Natural killer cell (primary cell): ENCODE data around the gene GJA9. TPM values are rescaled to one million over a fixed set of nuclear protein-coding genes. Genes with fewer than 3 reads are reported as not detected.
"Not testable (repeated sequence)": the region's sequence is repeated elsewhere in the genome, so short reads cannot be mapped to it uniquely, and the experiment has no call there.

Experiments used
- ATAC-seq, 3 donors: fragments of 150-1000 bp in 2 of 3; fragments of 200-7000 bp in 1 of 3; cut with Tn5 transposase; 1 replicate in 1 of 3; 2 replicates in 2 of 3; pipeline ENCODE4 v1.10.0; 2021; ENCODE audit warnings: mild to moderate bottlenecking in 2 of 3, moderate library complexity in 2 of 3
- DNase-seq, 2 donors: peaks; one replicate each; pipeline versions ENCODE4 v3.0.0 to v3.0.0-alpha.2; 2013 to 2021; ENCODE audit warnings: mixed read lengths in 1 of 2
- H3K27ac ChIP-seq: one replicate; pipeline ENCODE4 v1.5.1; 2013; ENCODE audit warnings: mild to moderate bottlenecking, low read length
- H3K27me3 ChIP-seq: one replicate; pipeline ENCODE4 v1.6.1; 2013; ENCODE audit warnings: low read length; ENCODE audit not compliant: control insufficient read depth, insufficient read depth
- H3K36me3 ChIP-seq: one replicate; pipeline ENCODE4 v1.6.1; 2013; ENCODE audit warnings: low read length; ENCODE audit not compliant: control insufficient read depth, insufficient read depth
- H3K4me1 ChIP-seq: one replicate; pipeline ENCODE4 v1.6.1; 2013; ENCODE audit warnings: low read length; ENCODE audit not compliant: control insufficient read depth, insufficient read depth
- H3K4me3 ChIP-seq: one replicate; pipeline ENCODE4 v1.5.1; 2013; ENCODE audit warnings: low read length
- H3K9me3 ChIP-seq: one replicate; pipeline ENCODE4 v1.6.1; 2013; ENCODE audit warnings: low read length; ENCODE audit not compliant: control insufficient read depth, insufficient read depth
- H3K27ac Mint-ChIP-seq, 2 donors: one replicate each; pipeline ENCODE4 v1.8.0; 2022; ENCODE audit warnings: mild to moderate bottlenecking in 2 of 2, mixed read lengths in 2 of 2, moderate library complexity in 1 of 2
- H3K27me3 Mint-ChIP-seq, 2 donors: one replicate each; pipeline ENCODE4 v1.8.0; 2022; ENCODE audit warnings: low read depth in 2 of 2, mixed read lengths in 2 of 2
- H3K36me3 Mint-ChIP-seq: one replicate; pipeline ENCODE4 v1.8.0; 2022; ENCODE audit warnings: mixed read lengths
- H3K4me1 Mint-ChIP-seq, 2 donors: one replicate each; pipeline ENCODE4 v1.8.0; 2022; ENCODE audit warnings: mixed read lengths in 2 of 2
- H3K4me3 Mint-ChIP-seq: one replicate; pipeline ENCODE4 v1.8.0; 2022; ENCODE audit warnings: mild to moderate bottlenecking, moderate library complexity, mixed read lengths
- H3K9me3 Mint-ChIP-seq, 2 donors: one replicate each; pipeline ENCODE4 v1.8.0; 2022; ENCODE audit warnings: mixed read lengths in 2 of 2
- CTCF ChIP-seq: fragments of 200-600 bp; IDR thresholded peaks from one replicate; pipeline ENCODE4 v1.8.0; 2022; ENCODE audit warnings: antibody characterized with exemption
- WGBS: methylation state at CpG from one replicate; pipeline ENCODE4 v1.1.7; 2013; ENCODE audit warnings: missing lambda C conversion rate; ENCODE audit not compliant: insufficient coverage; 5-methylcytosine and 5-hydroxymethylcytosine counted together
- intact Hi-C: fragments of 100-400 bp; cut with micrococcal nuclease; formaldehyde crosslinking; loops from one replicate; pipeline ENCODE4 v1.14.2; 2022
- total RNA-seq, 4 donors: library from RNA; stranded (reverse); fragments of 120-200 nt in 1 of 4; gene quantifications; one replicate each; pipeline versions ENCODE4 v1.2.3 to v1.2.4, GENCODE V29; 2013 to 2022

Gene GJA9
- total RNA-seq, 3 donors from 2014 or later (not counting 1 experiment from before 2014, with no cell fraction given): not detected

- no peak for TF ChIP-seq CTCF
- no peak overlapping the region for H3K4me3 Mint-ChIP-seq
- no peak overlapping the region for H3K27ac ChIP-seq
- no peaks in the 10 kb centered on the region for H3K36me3 Mint-ChIP-seq
- no peak for DNase-seq
- no peaks in the 10 kb centered on the region for H3K9me3 Mint-ChIP-seq
- H3K4me1 Mint-ChIP-seq: no peaks in the 10 kb centered on the region
- H3K4me1 ChIP-seq: no peaks in the 10 kb centered on the region
- intact Hi-C loops: no loop called here
- H3K27me3 ChIP-seq: no peaks in the 10 kb centered on the region
- 71% methylated on average over 1 of the region's 1 CpG for WGBS
- no peak for ATAC-seq
- no peaks in the 10 kb centered on the region for H3K9me3 ChIP-seq
- no peak overlapping the region for H3K27ac Mint-ChIP-seq
- H3K36me3 ChIP-seq: no peaks in the 10 kb centered on the region
- H3K4me3 ChIP-seq: no peak overlapping the region
- peaks cover 0 to 3% of the 10 kb centered on the region in 2 donors for H3K27me3 Mint-ChIP-seq
These were observed 36.4 kb upstream of the GJA9 start for GRCh38 chr1:38917772-38918171.

- no peaks in the 10 kb centered on the region for H3K36me3 ChIP-seq
- WGBS: 83% methylated on average over 3 of the region's 3 CpGs
- no peak overlapping the region for H3K4me3 ChIP-seq
- Mint-ChIP-seq H3K4me3 (no peak overlapping the region), H3K27me3 (no peaks in the 10 kb centered on the region), H3K36me3 (no peaks in the 10 kb centered on the region), H3K4me1 (no peaks in the 10 kb centered on the region), H3K27ac (no peak overlapping the region), H3K9me3 (no peaks in the 10 kb centered on the region)
- H3K27ac ChIP-seq: no peak overlapping the region
- no peak for TF ChIP-seq CTCF
- H3K9me3 ChIP-seq: no peaks in the 10 kb centered on the region
- no peak for DNase-seq
- no peaks in the 10 kb centered on the region for H3K4me1 ChIP-seq
- no peak for ATAC-seq
- intact Hi-C loops: no loop called here
- no peaks in the 10 kb centered on the region for H3K27me3 ChIP-seq
These were observed 36.0 kb upstream of the GJA9 start for GRCh38 chr1:38917337-38917736.

- Histone ChIP-seq H3K4me3 (no peak overlapping the region), H3K4me1 (no peaks in the 10 kb centered on the region), H3K27me3 (no peaks in the 10 kb centered on the region), H3K36me3 (no peaks in the 10 kb centered on the region), H3K9me3 (no peaks in the 10 kb centered on the region), H3K27ac (no peak overlapping the region)
- Mint-ChIP-seq H3K4me1 (no peaks in the 10 kb centered on the region), H3K27me3 (no peaks in the 10 kb centered on the region), H3K36me3 (no peaks in the 10 kb centered on the region), H3K9me3 (no peaks in the 10 kb centered on the region), H3K4me3 (no peak overlapping the region), H3K27ac (no peak overlapping the region)
- intact Hi-C loops: no loop called here
- no peak for DNase-seq
- WGBS: 59% methylated on average over 3 of the region's 3 CpGs
- no peak for TF ChIP-seq CTCF
- ATAC-seq: no peak
These were observed 34.1 kb upstream of the GJA9 start for GRCh38 chr1:38915352-38915948.

GRCh38 chr1:38914908-38915307 lies 33.5 kb upstream of the GJA9 start:
- H3K27ac Mint-ChIP-seq, H3K4me3 Mint-ChIP-seq, H3K27me3 Mint-ChIP-seq, H3K4me1 Mint-ChIP-seq, H3K36me3 ChIP-seq, H3K27me3 ChIP-seq, H3K9me3 ChIP-seq, intact Hi-C loops, DNase-seq, H3K4me1 ChIP-seq, H3K27ac ChIP-seq, H3K4me3 ChIP-seq, H3K9me3 Mint-ChIP-seq, ATAC-seq, H3K36me3 Mint-ChIP-seq: not testable (repeated sequence)
- WGBS: 97% methylated on average over 7 of the region's 8 CpGs
